Measurements from ENCODE around the gene LRRN4.

DNA sequence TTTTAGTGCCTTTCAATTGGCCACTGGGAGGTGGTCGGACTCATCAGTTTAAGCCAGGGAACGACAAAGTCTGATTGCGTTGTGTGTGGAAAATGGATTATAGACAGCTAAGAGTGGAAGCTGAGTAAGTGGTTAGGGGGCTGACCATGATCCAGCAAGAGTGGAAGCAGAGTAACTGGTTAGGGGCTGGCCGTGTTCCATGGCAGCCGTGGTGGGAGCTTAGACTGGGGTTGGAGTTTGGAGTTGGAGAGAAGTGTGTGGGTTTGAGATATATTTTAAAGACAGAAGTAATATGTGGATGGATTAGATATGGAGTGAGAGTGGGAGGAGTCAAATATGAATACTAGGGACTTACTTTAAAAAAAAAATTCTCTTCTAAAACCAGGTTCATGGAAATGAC, 41.7 kb downstream of the LRRN4 start:
- TF ChIP-seq, protein P1, sequence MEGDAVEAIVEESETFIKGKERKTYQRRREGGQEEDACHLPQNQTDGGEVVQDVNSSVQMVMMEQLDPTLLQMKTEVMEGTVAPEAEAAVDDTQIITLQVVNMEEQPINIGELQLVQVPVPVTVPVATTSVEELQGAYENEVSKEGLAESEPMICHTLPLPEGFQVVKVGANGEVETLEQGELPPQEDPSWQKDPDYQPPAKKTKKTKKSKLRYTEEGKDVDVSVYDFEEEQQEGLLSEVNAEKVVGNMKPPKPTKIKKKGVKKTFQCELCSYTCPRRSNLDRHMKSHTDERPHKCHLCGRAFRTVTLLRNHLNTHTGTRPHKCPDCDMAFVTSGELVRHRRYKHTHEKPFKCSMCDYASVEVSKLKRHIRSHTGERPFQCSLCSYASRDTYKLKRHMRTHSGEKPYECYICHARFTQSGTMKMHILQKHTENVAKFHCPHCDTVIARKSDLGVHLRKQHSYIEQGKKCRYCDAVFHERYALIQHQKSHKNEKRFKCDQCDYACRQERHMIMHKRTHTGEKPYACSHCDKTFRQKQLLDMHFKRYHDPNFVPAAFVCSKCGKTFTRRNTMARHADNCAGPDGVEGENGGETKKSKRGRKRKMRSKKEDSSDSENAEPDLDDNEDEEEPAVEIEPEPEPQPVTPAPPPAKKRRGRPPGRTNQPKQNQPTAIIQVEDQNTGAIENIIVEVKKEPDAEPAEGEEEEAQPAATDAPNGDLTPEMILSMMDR (IDR thresholded peaks at IDR 0.05; ENCODE audit: low read depth, low read length, poor library complexity, severe bottlenecking) = no peak
- TF ChIP-seq EZH2phosphoT487 (IDR thresholded peaks at IDR 0.05; ENCODE audit: borderline replicate concordance, low read length) = no peak

All from DOHH2 (cell line).